ENCODE results near the gene NUP98. TPM values are rescaled to one million over a fixed set of nuclear protein-coding genes. Genes with fewer than 3 reads are reported as not detected.

The NUP98 gene
- total and polyA plus RNA-seq, 2 of the 13 experiments (the other 11 are each of a cell fraction or from before 2014, with no cell fraction given) = 76.6 to 85.3 TPM

- TF ChIP-seq GTF2F1 (IDR thresholded peaks at IDR 0.05; ENCODE audit: low read length) (no peak), MED8 (CRISPR knock-in tag; IDR thresholded peaks at IDR 0.05; ENCODE audit: insufficient replicate concordance) (no peak), ZNF562 (CRISPR knock-in tag; IDR thresholded peaks at IDR 0.05; ENCODE audit: borderline replicate concordance) (no peak), RXRA (CRISPR knock-in tag; IDR thresholded peaks at IDR 0.05) (no peak; the same call in 1 of the 2 replicates), GLI4 (CRISPR knock-in tag; IDR thresholded peaks at IDR 0.05; ENCODE audit: borderline replicate concordance) (no peak), KAT8 (CRISPR knock-in tag; IDR thresholded peaks at IDR 0.05) (peak; percentile 24; the same call in 1 of the 2 replicates), PCBP2 (optimal IDR thresholded peaks at IDR 0.05; ENCODE audit: low read depth, low read length, poor library complexity, severe bottlenecking) (no peak), ZBTB42 (CRISPR knock-in tag; IDR thresholded peaks at IDR 0.05) (no peak), ZSCAN25 (CRISPR knock-in tag; IDR thresholded peaks at IDR 0.05) (0 out of 2 replicates have a peak, but pooled peaks have one; percentile 18), FOSL2 (CRISPR knock-in tag; IDR thresholded peaks at IDR 0.05) (peak; percentile 33; the same call in 1 of the 2 replicates), ZNF207 (IDR thresholded peaks at IDR 0.05; ENCODE audit: borderline replicate concordance) (no peak), RNF2 (conservative IDR thresholded peaks at IDR 0.05; ENCODE audit: low read depth) (no peak), TEF (CRISPR knock-in tag; IDR thresholded peaks at IDR 0.05) (no peak), ZNF432 (CRISPR knock-in tag; IDR thresholded peaks at IDR 0.05; ENCODE audit: borderline replicate concordance) (no peak), ZNF256 (CRISPR knock-in tag; conservative IDR thresholded peaks at IDR 0.05) (0 out of 2 replicates have a peak, but pooled peaks have one; percentile 38)
- TF ChIP-seq, protein P1, sequence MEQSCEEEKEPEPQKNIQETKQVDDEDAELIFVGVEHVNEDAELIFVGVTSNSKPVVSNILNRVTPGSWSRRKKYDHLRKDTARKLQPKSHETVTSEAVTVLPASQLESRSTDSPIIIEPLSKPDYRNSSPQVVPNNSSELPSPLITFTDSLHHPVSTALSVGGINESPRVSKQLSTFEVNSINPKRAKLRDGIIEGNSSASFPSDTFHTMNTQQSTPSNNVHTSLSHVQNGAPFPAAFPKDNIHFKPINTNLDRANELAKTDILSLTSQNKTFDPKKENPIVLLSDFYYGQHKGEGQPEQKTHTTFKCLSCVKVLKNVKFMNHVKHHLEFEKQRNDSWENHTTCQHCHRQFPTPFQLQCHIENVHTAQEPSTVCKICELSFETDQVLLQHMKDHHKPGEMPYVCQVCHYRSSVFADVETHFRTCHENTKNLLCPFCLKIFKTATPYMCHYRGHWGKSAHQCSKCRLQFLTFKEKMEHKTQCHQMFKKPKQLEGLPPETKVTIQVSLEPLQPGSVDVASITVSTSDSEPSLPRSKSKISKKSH (CRISPR knock-in tag; IDR thresholded peaks at IDR 0.05; ENCODE audit: borderline replicate concordance) = peak; percentile 51; the same call in 1 of the 2 replicates
- TF ChIP-seq, protein P2, sequence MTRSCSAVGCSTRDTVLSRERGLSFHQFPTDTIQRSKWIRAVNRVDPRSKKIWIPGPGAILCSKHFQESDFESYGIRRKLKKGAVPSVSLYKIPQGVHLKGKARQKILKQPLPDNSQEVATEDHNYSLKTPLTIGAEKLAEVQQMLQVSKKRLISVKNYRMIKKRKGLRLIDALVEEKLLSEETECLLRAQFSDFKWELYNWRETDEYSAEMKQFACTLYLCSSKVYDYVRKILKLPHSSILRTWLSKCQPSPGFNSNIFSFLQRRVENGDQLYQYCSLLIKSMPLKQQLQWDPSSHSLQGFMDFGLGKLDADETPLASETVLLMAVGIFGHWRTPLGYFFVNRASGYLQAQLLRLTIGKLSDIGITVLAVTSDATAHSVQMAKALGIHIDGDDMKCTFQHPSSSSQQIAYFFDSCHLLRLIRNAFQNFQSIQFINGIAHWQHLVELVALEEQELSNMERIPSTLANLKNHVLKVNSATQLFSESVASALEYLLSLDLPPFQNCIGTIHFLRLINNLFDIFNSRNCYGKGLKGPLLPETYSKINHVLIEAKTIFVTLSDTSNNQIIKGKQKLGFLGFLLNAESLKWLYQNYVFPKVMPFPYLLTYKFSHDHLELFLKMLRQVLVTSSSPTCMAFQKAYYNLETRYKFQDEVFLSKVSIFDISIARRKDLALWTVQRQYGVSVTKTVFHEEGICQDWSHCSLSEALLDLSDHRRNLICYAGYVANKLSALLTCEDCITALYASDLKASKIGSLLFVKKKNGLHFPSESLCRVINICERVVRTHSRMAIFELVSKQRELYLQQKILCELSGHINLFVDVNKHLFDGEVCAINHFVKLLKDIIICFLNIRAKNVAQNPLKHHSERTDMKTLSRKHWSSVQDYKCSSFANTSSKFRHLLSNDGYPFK (CRISPR knock-in tag; IDR thresholded peaks at IDR 0.05; ENCODE audit: borderline replicate concordance) = no peak
- TF ChIP-seq, protein P3, sequence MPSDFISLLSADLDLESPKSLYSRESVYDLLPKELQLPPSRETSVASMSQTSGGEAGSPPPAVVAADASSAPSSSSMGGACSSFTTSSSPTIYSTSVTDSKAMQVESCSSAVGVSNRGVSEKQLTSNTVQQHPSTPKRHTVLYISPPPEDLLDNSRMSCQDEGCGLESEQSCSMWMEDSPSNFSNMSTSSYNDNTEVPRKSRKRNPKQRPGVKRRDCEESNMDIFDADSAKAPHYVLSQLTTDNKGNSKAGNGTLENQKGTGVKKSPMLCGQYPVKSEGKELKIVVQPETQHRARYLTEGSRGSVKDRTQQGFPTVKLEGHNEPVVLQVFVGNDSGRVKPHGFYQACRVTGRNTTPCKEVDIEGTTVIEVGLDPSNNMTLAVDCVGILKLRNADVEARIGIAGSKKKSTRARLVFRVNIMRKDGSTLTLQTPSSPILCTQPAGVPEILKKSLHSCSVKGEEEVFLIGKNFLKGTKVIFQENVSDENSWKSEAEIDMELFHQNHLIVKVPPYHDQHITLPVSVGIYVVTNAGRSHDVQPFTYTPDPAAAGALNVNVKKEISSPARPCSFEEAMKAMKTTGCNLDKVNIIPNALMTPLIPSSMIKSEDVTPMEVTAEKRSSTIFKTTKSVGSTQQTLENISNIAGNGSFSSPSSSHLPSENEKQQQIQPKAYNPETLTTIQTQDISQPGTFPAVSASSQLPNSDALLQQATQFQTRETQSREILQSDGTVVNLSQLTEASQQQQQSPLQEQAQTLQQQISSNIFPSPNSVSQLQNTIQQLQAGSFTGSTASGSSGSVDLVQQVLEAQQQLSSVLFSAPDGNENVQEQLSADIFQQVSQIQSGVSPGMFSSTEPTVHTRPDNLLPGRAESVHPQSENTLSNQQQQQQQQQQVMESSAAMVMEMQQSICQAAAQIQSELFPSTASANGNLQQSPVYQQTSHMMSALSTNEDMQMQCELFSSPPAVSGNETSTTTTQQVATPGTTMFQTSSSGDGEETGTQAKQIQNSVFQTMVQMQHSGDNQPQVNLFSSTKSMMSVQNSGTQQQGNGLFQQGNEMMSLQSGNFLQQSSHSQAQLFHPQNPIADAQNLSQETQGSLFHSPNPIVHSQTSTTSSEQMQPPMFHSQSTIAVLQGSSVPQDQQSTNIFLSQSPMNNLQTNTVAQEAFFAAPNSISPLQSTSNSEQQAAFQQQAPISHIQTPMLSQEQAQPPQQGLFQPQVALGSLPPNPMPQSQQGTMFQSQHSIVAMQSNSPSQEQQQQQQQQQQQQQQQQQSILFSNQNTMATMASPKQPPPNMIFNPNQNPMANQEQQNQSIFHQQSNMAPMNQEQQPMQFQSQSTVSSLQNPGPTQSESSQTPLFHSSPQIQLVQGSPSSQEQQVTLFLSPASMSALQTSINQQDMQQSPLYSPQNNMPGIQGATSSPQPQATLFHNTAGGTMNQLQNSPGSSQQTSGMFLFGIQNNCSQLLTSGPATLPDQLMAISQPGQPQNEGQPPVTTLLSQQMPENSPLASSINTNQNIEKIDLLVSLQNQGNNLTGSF (CRISPR knock-in tag; IDR thresholded peaks at IDR 0.05) = peak; percentile 49; the same call in 1 of the 2 replicates
These were observed 10.8 kb upstream of the NUP98 start, which contains the start of gene PGAP2 (continued) for GRCh38 chr11:3807909-3808860.
